Natural killer cell (primary cell): Measurements from ENCODE around the gene MLN. TPM values are rescaled to one million over a fixed set of nuclear protein-coding genes. Genes with fewer than 3 reads are reported as not detected.

Source experiments
- ATAC-seq, 3 donors: fragments of 150-1000 bp in 2 of 3; fragments of 200-7000 bp in 1 of 3; cut with Tn5 transposase; 1 replicate in 1 of 3; 2 replicates in 2 of 3; pipeline ENCODE4 v1.10.0; 2021; ENCODE audit warnings: mild to moderate bottlenecking in 2 of 3, moderate library complexity in 2 of 3
- DNase-seq, 2 donors: peaks; one replicate each; pipeline versions ENCODE4 v3.0.0 to v3.0.0-alpha.2; 2013 to 2021; ENCODE audit warnings: mixed read lengths in 1 of 2
- H3K27ac ChIP-seq: one replicate; pipeline ENCODE4 v1.5.1; 2013; ENCODE audit warnings: mild to moderate bottlenecking, low read length
- H3K27me3 ChIP-seq: one replicate; pipeline ENCODE4 v1.6.1; 2013; ENCODE audit warnings: low read length; ENCODE audit not compliant: control insufficient read depth, insufficient read depth
- H3K36me3 ChIP-seq: one replicate; pipeline ENCODE4 v1.6.1; 2013; ENCODE audit warnings: low read length; ENCODE audit not compliant: control insufficient read depth, insufficient read depth
- H3K4me1 ChIP-seq: one replicate; pipeline ENCODE4 v1.6.1; 2013; ENCODE audit warnings: low read length; ENCODE audit not compliant: control insufficient read depth, insufficient read depth
- H3K4me3 ChIP-seq: one replicate; pipeline ENCODE4 v1.5.1; 2013; ENCODE audit warnings: low read length
- H3K9me3 ChIP-seq: one replicate; pipeline ENCODE4 v1.6.1; 2013; ENCODE audit warnings: low read length; ENCODE audit not compliant: control insufficient read depth, insufficient read depth
- H3K27ac Mint-ChIP-seq, 2 donors: one replicate each; pipeline ENCODE4 v1.8.0; 2022; ENCODE audit warnings: mild to moderate bottlenecking in 2 of 2, mixed read lengths in 2 of 2, moderate library complexity in 1 of 2
- H3K27me3 Mint-ChIP-seq, 2 donors: one replicate each; pipeline ENCODE4 v1.8.0; 2022; ENCODE audit warnings: low read depth in 2 of 2, mixed read lengths in 2 of 2
- H3K36me3 Mint-ChIP-seq: one replicate; pipeline ENCODE4 v1.8.0; 2022; ENCODE audit warnings: mixed read lengths
- H3K4me1 Mint-ChIP-seq, 2 donors: one replicate each; pipeline ENCODE4 v1.8.0; 2022; ENCODE audit warnings: mixed read lengths in 2 of 2
- H3K4me3 Mint-ChIP-seq: one replicate; pipeline ENCODE4 v1.8.0; 2022; ENCODE audit warnings: mild to moderate bottlenecking, moderate library complexity, mixed read lengths
- H3K9me3 Mint-ChIP-seq, 2 donors: one replicate each; pipeline ENCODE4 v1.8.0; 2022; ENCODE audit warnings: mixed read lengths in 2 of 2
- WGBS: methylation state at CpG from one replicate; pipeline ENCODE4 v1.1.7; 2013; ENCODE audit warnings: missing lambda C conversion rate; ENCODE audit not compliant: insufficient coverage; 5-methylcytosine and 5-hydroxymethylcytosine counted together
- intact Hi-C: fragments of 100-400 bp; cut with micrococcal nuclease; formaldehyde crosslinking; loops from one replicate; pipeline ENCODE4 v1.14.2; 2022
- total RNA-seq, 4 donors: library from RNA; stranded (reverse); fragments of 120-200 nt in 1 of 4; gene quantifications; one replicate each; pipeline versions ENCODE4 v1.2.3 to v1.2.4, GENCODE V29; 2013 to 2022
- TF ChIP-seq, protein P1 (sequence below): fragments of 200-600 bp; IDR thresholded peaks from one replicate; pipeline ENCODE4 v1.8.0; 2022; ENCODE audit warnings: antibody characterized with exemption

Gene MLN
- total RNA-seq, 3 donors from 2014 or later (not counting 1 experiment from before 2014, with no cell fraction given): not detected

GRCh38 chr6:33827546-33828451, 24.0 kb upstream of the MLN start:
- intact Hi-C loops: no loop called here
- no peaks in the 10 kb centered on the region for H3K4me1 Mint-ChIP-seq
- H3K27ac Mint-ChIP-seq: no peak overlapping the region
- no peaks in the 10 kb centered on the region for H3K36me3 Mint-ChIP-seq
- TF ChIP-seq, protein P1, sequence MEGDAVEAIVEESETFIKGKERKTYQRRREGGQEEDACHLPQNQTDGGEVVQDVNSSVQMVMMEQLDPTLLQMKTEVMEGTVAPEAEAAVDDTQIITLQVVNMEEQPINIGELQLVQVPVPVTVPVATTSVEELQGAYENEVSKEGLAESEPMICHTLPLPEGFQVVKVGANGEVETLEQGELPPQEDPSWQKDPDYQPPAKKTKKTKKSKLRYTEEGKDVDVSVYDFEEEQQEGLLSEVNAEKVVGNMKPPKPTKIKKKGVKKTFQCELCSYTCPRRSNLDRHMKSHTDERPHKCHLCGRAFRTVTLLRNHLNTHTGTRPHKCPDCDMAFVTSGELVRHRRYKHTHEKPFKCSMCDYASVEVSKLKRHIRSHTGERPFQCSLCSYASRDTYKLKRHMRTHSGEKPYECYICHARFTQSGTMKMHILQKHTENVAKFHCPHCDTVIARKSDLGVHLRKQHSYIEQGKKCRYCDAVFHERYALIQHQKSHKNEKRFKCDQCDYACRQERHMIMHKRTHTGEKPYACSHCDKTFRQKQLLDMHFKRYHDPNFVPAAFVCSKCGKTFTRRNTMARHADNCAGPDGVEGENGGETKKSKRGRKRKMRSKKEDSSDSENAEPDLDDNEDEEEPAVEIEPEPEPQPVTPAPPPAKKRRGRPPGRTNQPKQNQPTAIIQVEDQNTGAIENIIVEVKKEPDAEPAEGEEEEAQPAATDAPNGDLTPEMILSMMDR: no peak
- ATAC-seq: no peak
- DNase-seq: no peak
- H3K4me3 ChIP-seq: no peak overlapping the region
- H3K27me3 ChIP-seq: no peaks in the 10 kb centered on the region
- no peaks in the 10 kb centered on the region for H3K9me3 Mint-ChIP-seq
- no peak overlapping the region for H3K27ac ChIP-seq
- no peaks in the 10 kb centered on the region for H3K36me3 ChIP-seq
- 83% methylated on average over 13 of the region's 14 CpGs for WGBS
- H3K4me1 ChIP-seq: no peaks in the 10 kb centered on the region
- H3K4me3 Mint-ChIP-seq: no peak overlapping the region
- H3K9me3 ChIP-seq: no peaks in the 10 kb centered on the region
- H3K27me3 Mint-ChIP-seq: peaks cover 30 to 47% of the 10 kb centered on the region in 2 donors

GRCh38 chr6:33826537-33826936, 22.7 kb upstream of the MLN start:
- no peaks in the 10 kb centered on the region for H3K9me3 Mint-ChIP-seq
- no peaks in the 10 kb centered on the region for H3K4me1 ChIP-seq
- no peak for DNase-seq
- intact Hi-C loops: no loop called here
- TF ChIP-seq, protein P1: no peak
- no peak overlapping the region for H3K4me3 Mint-ChIP-seq
- 28% methylated on average over 2 of the region's 2 CpGs for WGBS
- no peaks in the 10 kb centered on the region for H3K9me3 ChIP-seq
- H3K36me3 ChIP-seq: no peaks in the 10 kb centered on the region
- H3K36me3 Mint-ChIP-seq: no peaks in the 10 kb centered on the region
- no peaks in the 10 kb centered on the region for H3K27me3 ChIP-seq
- H3K4me1 Mint-ChIP-seq: no peaks in the 10 kb centered on the region
- no peak overlapping the region for H3K27ac ChIP-seq
- no peak overlapping the region for H3K4me3 ChIP-seq
- no peak for ATAC-seq
- H3K27ac Mint-ChIP-seq: no peak overlapping the region
- peaks cover 33 to 50% of the 10 kb centered on the region in 2 donors for H3K27me3 Mint-ChIP-seq

DNA sequence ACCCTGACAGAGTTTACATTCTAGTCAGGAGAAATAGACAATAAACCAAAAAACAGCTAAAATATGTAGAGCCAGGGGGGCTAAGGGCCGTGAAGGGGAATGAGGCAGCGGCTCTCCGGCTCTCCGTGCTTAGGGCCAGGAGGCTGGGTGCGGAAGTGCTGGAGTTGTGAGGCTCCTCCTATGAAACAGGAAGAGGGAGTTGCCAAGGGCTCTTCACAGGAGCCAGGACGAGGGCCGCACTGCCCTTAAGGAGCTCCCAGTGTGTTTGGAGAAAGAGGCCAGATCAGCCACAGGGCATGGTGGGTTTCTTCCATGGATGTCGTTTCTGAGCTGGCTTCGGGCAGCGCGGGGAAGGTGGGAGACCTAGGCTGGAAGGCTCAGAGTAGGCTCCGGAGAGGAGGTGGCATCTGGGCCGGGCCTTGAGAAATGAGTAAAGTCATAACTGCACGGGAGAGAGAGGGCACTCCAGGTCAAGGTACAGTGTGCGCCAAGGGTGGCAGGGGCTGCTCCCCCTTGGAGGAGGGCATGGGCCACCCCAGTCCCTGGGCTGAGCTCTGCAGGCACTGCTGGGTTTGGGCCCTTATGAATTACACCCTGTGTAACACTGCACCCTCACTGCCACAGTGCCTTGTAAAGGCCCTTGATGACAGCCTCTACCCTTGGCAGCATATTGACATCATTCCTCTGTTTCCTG, 20.8 kb upstream of the MLN start:
- H3K4me3 Mint-ChIP-seq: no peak overlapping the region
- Histone ChIP-seq H3K27ac (no peak overlapping the region), H3K9me3 (no peaks in the 10 kb centered on the region), H3K36me3 (no peaks in the 10 kb centered on the region), H3K27me3 (peaks cover 2% of the 10 kb centered on the region), H3K4me1 (no peaks in the 10 kb centered on the region), H3K4me3 (no peak overlapping the region)
- 93% methylated on average over 15 of the region's 15 CpGs for WGBS
- intact Hi-C loops: no loop called here
- peaks cover 23 to 42% of the 10 kb centered on the region in 2 donors for H3K27me3 Mint-ChIP-seq
- DNase-seq (no peak), ATAC-seq (no peak)
- H3K4me1 Mint-ChIP-seq: no peaks in the 10 kb centered on the region
- TF ChIP-seq, protein P1: no peak
- no peaks in the 10 kb centered on the region for H3K36me3 Mint-ChIP-seq
- no peak overlapping the region for H3K27ac Mint-ChIP-seq
- no peaks in the 10 kb centered on the region for H3K9me3 Mint-ChIP-seq
